Measurements from ENCODE around the gene KHDC4. TPM values are rescaled to one million over a fixed set of nuclear protein-coding genes. Genes with fewer than 3 reads are reported as not detected.

KHDC4 gene
- total and polyA plus RNA-seq, 9 of the 15 experiments (the other 6 are each of a cell fraction or from before 2014, with no cell fraction given) = 12.1 to 185 (median 65.6) TPM

DNA sequence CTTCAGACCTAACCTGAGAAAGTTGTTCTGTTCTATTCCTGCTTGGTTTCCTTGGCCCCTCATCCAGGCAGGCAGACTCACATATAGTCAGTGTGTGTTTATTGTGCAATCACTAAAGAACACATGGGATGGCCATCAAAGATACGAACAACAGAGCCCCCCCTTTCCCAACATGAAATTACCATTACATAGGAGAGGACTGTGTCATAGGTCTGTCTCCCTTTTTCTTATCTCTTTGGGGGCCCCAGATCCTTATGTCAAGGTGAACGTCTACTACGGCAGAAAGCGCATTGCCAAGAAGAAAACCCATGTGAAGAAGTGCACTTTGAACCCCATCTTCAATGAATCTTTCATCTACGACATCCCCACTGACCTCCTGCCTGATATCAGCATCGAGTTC is 53.3 kb downstream of the KHDC4 start:
- Histone ChIP-seq H3K4me3 (no peak overlapping the region), H3K79me2 (ENCODE audit: control insufficient read depth, insufficient read depth, low read length) (no peaks in the 10 kb centered on the region), H3K4me2 (ENCODE audit: insufficient read depth, low read length) (0 out of 2 replicates have a peak overlapping the region, but pooled peaks have one; percentile 1), H3K27me3 (ENCODE audit: control insufficient read depth in 2 of 2, insufficient read depth in 2 of 2, low read length in 2 of 2) (no peaks in the 10 kb centered on the region; a peak in 1 of 5 replicates), H4K20me1 (replicated peaks; ENCODE audit: control insufficient read depth, insufficient read depth, low read length) (no peaks in the 10 kb centered on the region), H3K27ac (ENCODE audit: extremely low read depth, low read depth, low read length) (no peak overlapping the region), H3K9me1 (ENCODE audit: control insufficient read depth, insufficient read depth, low read length) (no peaks in the 10 kb centered on the region), H2AFZ (ENCODE audit: low read depth, low read length) (peak overlapping the region; percentile 34; the same call in 1 of the 2 replicates), H3K36me3 (ENCODE audit: control insufficient read depth, insufficient read depth, low read length) (no peaks in the 10 kb centered on the region), H3K9ac (ENCODE audit: insufficient read depth in 1 of 2, low read depth in 2 of 2, low read length in 2 of 2) (peak overlapping the region in 1 of 2 experiments; percentile 66; a peak in 1 of 4 replicates), H3K4me1 (replicated peaks in 1 of 2; ENCODE audit: control insufficient read depth in 2 of 2, insufficient read depth in 2 of 2, low read length in 2 of 2) (peaks cover 8 to 23% of the 10 kb centered on the region in 2 experiments; a peak in 4 of 5 replicates), H3K9me3 (replicated peaks; ENCODE audit: control insufficient read depth, insufficient read depth, low read depth, low read length) (no peaks in the 10 kb centered on the region)
- FAIRE-seq (no peak), ATAC-seq (no peak), DNase-seq (ENCODE audit: extremely low read depth in 1 of 4, low spot score in 3 of 4) (no peak)
- ChIA-PET CTCF (ENCODE audit: low intra/inter-chr PET ratio) (no interaction called here), POLR2A (no interaction called here)
- BruUV-seq (replicated peaks) = no TSS peak
- intact Hi-C loops (cut with micrococcal nuclease) (no loop called here), in situ Hi-C loops (cut with MboI) (no loop called here)
- peak; percentile 94 for TF ChIP-seq CEBPB (tag; IDR thresholded peaks at IDR 0.05)
- TF ChIP-seq, protein P1, sequence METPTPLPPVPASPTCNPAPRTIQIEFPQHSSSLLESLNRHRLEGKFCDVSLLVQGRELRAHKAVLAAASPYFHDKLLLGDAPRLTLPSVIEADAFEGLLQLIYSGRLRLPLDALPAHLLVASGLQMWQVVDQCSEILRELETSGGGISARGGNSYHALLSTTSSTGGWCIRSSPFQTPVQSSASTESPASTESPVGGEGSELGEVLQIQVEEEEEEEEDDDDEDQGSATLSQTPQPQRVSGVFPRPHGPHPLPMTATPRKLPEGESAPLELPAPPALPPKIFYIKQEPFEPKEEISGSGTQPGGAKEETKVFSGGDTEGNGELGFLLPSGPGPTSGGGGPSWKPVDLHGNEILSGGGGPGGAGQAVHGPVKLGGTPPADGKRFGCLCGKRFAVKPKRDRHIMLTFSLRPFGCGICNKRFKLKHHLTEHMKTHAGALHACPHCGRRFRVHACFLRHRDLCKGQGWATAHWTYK (CRISPR knock-in tag; IDR thresholded peaks at IDR 0.05) = no peak
- TF ChIP-seq, protein P2, sequence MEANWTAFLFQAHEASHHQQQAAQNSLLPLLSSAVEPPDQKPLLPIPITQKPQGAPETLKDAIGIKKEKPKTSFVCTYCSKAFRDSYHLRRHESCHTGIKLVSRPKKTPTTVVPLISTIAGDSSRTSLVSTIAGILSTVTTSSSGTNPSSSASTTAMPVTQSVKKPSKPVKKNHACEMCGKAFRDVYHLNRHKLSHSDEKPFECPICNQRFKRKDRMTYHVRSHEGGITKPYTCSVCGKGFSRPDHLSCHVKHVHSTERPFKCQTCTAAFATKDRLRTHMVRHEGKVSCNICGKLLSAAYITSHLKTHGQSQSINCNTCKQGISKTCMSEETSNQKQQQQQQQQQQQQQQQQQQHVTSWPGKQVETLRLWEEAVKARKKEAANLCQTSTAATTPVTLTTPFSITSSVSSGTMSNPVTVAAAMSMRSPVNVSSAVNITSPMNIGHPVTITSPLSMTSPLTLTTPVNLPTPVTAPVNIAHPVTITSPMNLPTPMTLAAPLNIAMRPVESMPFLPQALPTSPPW (CRISPR knock-in tag; IDR thresholded peaks at IDR 0.05) = peak; percentile 49
- TF ChIP-seq ZNF696 (CRISPR knock-in tag; conservative IDR thresholded peaks at IDR 0.05) = no peak
- no peak for TF ChIP-seq TCFL5 (CRISPR knock-in tag; conservative IDR thresholded peaks at IDR 0.05)
- peak; percentile 50; the same call in 1 of the 2 replicates for TF ChIP-seq CEBPG (CRISPR knock-in tag; IDR thresholded peaks at IDR 0.05)
- peak; percentile 75 to 87 for TF ChIP-seq CEBPG (tag; conservative IDR thresholded peaks at IDR 0.05 in 1 of 2, IDR thresholded peaks at IDR 0.05 in 1 of 2)
- TF ChIP-seq CBFA2T3 (IDR thresholded peaks at IDR 0.05) = 0 out of 2 replicates have a peak, but pooled peaks have one; percentile 12
- WGBS (ENCODE audit: insufficient coverage, low coverage, missing lambda C conversion rate) = 7% methylated on average over 6 of the region's 6 CpGs

Measured in K562 (cell line).